GM19240 (cell line): ENCODE data around the gene ISG20L2.

Experiments
- DNase-seq: peaks from one replicate; pipeline ENCODE4 v3.0.0; 2011; ENCODE audit warnings: low spot score; ENCODE audit not compliant: insufficient read length

The ISG20L2 gene

GRCh38 chr1:156707417-156708217 lies 20.9 kb downstream of the ISG20L2 start:
- no peak for DNase-seq

GRCh38 chr1:156706657-156707416 lies 21.7 kb downstream of the ISG20L2 start:
- DNase-seq, result no peak

GRCh38 chr1:156705918-156706656 lies 22.5 kb downstream of the ISG20L2 start:
- no peak for DNase-seq

- DNase-seq, result no peak
These were observed 23.1 kb downstream of the ISG20L2 start, which contains the start of gene CRABP2 for GRCh38 chr1:156705321-156705917. CRABP2 (minus strand) TSS chr1:156705583; CDS start chr1:156705446, 137 bp downstream.

- DNase-seq, result no peak
These were observed 23.6 kb downstream of the ISG20L2 start for GRCh38 chr1:156704930-156705320.

GRCh38 chr1:156704166-156704711 lies 24.3 kb downstream of the ISG20L2 start:
- DNase-seq, result no peak

GRCh38 chr1:156703741-156704140 lies 24.8 kb downstream of the ISG20L2 start:
- DNase-seq, result no peak

- no peak for DNase-seq
These were observed 25.2 kb downstream of the ISG20L2 start for GRCh38 chr1:156703336-156703735.

- DNase-seq, result no peak
These were observed 27.6 kb downstream of the ISG20L2 start for GRCh38 chr1:156700736-156701531.

GRCh38 chr1:156698995-156699394 lies 29.6 kb downstream of the ISG20L2 start:
- DNase-seq, result no peak

- DNase-seq, result no peak
These were observed 31.1 kb downstream of the ISG20L2 start for GRCh38 chr1:156697481-156697880.

GRCh38 chr1:156696755-156697154 lies 31.8 kb downstream of the ISG20L2 start:
- no peak for DNase-seq

- DNase-seq, result no peak
These were observed 33.9 kb downstream of the ISG20L2 start for GRCh38 chr1:156694690-156694962.

GRCh38 chr1:156693848-156694689 lies 34.5 kb downstream of the ISG20L2 start:
- no peak for DNase-seq

- no peak for DNase-seq
These were observed 35.4 kb downstream of the ISG20L2 start for GRCh38 chr1:156692925-156693847.

GRCh38 chr1:156692441-156692924 lies 36.1 kb downstream of the ISG20L2 start:
- DNase-seq, result no peak

- no peak for DNase-seq
These were observed 36.7 kb downstream of the ISG20L2 start for GRCh38 chr1:156691665-156692440.

GRCh38 chr1:156691191-156691590 lies 37.4 kb downstream of the ISG20L2 start:
- DNase-seq, result no peak
